HG03432 (cell line): ENCODE measurements around the gene GLCCI1.
"Not testable (repeated sequence)": the region's sequence is repeated elsewhere in the genome, so short reads cannot be mapped to it uniquely, and the experiment has no call there.

Experiments
- ATAC-seq: cut with Tn5 transposase; IDR thresholded peaks from one replicate; pipeline ENCODE4 v1.9.1; 2021; ENCODE audit warnings: mild to moderate bottlenecking, moderate library complexity; ENCODE audit not compliant: unreplicated experiment

Gene GLCCI1

GRCh38 chr7:8086239-8086638, 117.6 kb downstream of the GLCCI1 start:
- ATAC-seq: no peak

GRCh38 chr7:8089036-8089780, 120.6 kb downstream of the GLCCI1 start:
- ATAC-seq: no peak

GRCh38 chr7:8092140-8092539, 123.5 kb downstream of the GLCCI1 start:
- ATAC-seq: no peak

- no peak for ATAC-seq
Measured at GRCh38 chr7:8094164-8095140, 125.9 kb downstream of the GLCCI1 start.

- not testable (repeated sequence) for ATAC-seq
Measured at GRCh38 chr7:8101292-8101691, 132.7 kb downstream of the GLCCI1 start.

- no peak for ATAC-seq
Measured at GRCh38 chr7:8103282-8103681, 134.7 kb downstream of the GLCCI1 start.

GRCh38 chr7:8105449-8106095, 137.0 kb downstream of the GLCCI1 start:
- no peak for ATAC-seq

GRCh38 chr7:8109196-8110022, 140.8 kb downstream of the GLCCI1 start:
- no peak for ATAC-seq

GRCh38 chr7:8111282-8111960, 142.8 kb downstream of the GLCCI1 start:
- ATAC-seq: no peak

GRCh38 chr7:8112685-8113084, 144.1 kb downstream of the GLCCI1 start:
- ATAC-seq: no peak

- ATAC-seq: no peak
Measured at GRCh38 chr7:8113184-8113583, 144.6 kb downstream of the GLCCI1 start.

- ATAC-seq: peak; percentile 28
Measured at GRCh38 chr7:8114175-8114574, 145.6 kb downstream of the GLCCI1 start.

GRCh38 chr7:8115547-8116402, 147.2 kb downstream of the GLCCI1 start:
- ATAC-seq: peak; percentile 95

GRCh38 chr7:8117195-8117594, 148.6 kb downstream of the GLCCI1 start:
- ATAC-seq: no peak

- ATAC-seq: no peak
Measured at GRCh38 chr7:8119262-8119661, 150.7 kb downstream of the GLCCI1 start.

- ATAC-seq: no peak
Measured at GRCh38 chr7:8120390-8121058, 151.9 kb downstream of the GLCCI1 start.

- no peak for ATAC-seq
Measured at GRCh38 chr7:8121243-8121642, 152.6 kb downstream of the GLCCI1 start.

GRCh38 chr7:8125680-8126444, 157.3 kb downstream of the GLCCI1 start:
- ATAC-seq: peak; percentile 80
